Skeletal muscle satellite cell (primary cell): Measurements from ENCODE around the gene LMBR1.

ENCODE experiments used
- H3K27me3 ChIP-seq: 2 replicates; pipeline ENCODE4 v1.7.0; 2013; ENCODE audit warnings: low read length; ENCODE audit not compliant: control insufficient read depth, insufficient read depth
- H3K36me3 ChIP-seq: 2 replicates; pipeline ENCODE4 v1.7.0; 2013; ENCODE audit warnings: mild to moderate bottlenecking, control low read depth, low read length; ENCODE audit not compliant: insufficient read depth
- H3K4me1 ChIP-seq: 2 replicates; pipeline ENCODE4 v1.7.0; 2013; ENCODE audit warnings: low read length; ENCODE audit not compliant: control insufficient read depth, insufficient read depth
- H3K4me2 ChIP-seq: 2 replicates; pipeline ENCODE4 v1.7.0; 2013; ENCODE audit warnings: mild to moderate bottlenecking, low read length
- H3K4me3 ChIP-seq: 2 replicates; pipeline ENCODE4 v1.7.0; 2013; ENCODE audit warnings: low read length
- H3K9ac ChIP-seq: 2 replicates; pipeline ENCODE4 v1.7.0; 2013; ENCODE audit warnings: mild to moderate bottlenecking, low read depth, low read length, moderate library complexity
- H3K9me3 ChIP-seq: replicated peaks from 2 replicates; pipeline ENCODE4 v1.7.0; 2013; ENCODE audit warnings: mild to moderate bottlenecking, control low read depth, low read length

Gene LMBR1

DNA sequence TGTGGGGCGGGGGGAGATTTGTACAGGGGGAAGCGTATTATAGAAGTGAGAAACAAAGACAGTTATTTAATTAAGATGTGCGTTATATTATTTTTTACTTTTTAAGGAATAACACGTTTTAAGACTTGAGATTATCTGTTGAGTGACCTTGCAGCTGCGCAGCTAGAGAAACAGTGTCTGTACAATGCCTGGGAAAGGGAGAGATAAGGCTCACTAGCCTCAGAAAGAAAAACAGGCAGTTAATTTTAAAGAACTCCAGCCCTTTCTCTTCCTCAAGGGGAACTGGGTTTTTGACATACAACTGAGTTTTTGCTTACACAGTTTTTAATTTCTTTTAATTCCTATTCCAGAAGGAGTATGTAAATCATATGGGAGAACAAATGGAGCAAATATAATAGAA, 50.7 kb downstream of the LMBR1 start:
- Histone ChIP-seq H3K27me3 (no peaks in the 10 kb centered on the region), H3K4me1 (peaks cover 23% of the 10 kb centered on the region), H3K9ac (no peak overlapping the region), H3K36me3 (no peaks in the 10 kb centered on the region), H3K4me2 (no peak overlapping the region), H3K9me3 (no peaks in the 10 kb centered on the region), H3K4me3 (no peak overlapping the region)

DNA sequence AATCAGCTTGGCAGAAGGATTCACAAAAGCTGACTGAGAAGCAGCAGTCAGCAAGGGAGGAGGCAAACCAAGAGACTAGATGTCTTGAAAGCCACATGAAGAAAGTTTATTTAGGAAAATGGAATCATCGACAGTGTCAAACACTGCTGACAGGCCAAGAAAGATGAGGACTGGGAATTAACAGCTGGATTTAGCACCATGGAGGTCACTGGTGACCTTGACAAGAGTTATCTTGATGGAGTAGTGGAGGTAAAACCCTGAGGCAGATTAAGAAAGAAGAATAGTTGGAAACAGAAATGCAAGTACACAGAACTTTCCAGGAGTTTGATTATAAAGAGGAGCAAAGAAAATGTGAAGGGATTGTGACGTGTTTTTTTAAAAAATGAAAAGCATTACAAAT, 51.5 kb downstream of the LMBR1 start:
- no peak overlapping the region for H3K4me3 ChIP-seq
- H3K4me1 ChIP-seq, result peaks cover 23% of the 10 kb centered on the region
- H3K9ac ChIP-seq, result no peak overlapping the region
- no peaks in the 10 kb centered on the region for H3K9me3 ChIP-seq
- H3K27me3 ChIP-seq, result no peaks in the 10 kb centered on the region
- H3K36me3 ChIP-seq, result no peaks in the 10 kb centered on the region
- no peak overlapping the region for H3K4me2 ChIP-seq

DNA sequence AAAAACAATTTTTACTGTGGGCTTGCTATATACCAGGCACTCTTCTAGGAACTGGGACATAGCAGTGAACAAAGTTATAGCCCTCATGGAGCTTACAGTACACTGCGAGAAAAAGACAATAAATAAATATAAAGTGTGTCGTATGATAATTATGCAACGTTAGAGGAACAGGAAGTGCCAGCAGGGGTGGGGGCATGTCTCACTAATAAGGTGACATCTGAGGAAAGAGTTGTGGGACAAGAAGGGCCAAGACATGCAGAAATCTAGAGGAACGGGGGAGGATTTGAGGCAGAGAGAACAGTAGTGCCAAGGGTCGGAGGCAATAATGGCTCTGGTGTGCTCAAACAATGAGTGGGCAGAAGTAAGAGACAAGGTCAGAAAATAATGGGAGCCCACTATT, 52.8 kb downstream of the LMBR1 start:
- Histone ChIP-seq H3K9me3 (no peaks in the 10 kb centered on the region), H3K4me2 (no peak overlapping the region), H3K4me1 (peaks cover 14% of the 10 kb centered on the region), H3K27me3 (no peaks in the 10 kb centered on the region), H3K9ac (no peak overlapping the region), H3K36me3 (no peaks in the 10 kb centered on the region), H3K4me3 (no peak overlapping the region)

DNA sequence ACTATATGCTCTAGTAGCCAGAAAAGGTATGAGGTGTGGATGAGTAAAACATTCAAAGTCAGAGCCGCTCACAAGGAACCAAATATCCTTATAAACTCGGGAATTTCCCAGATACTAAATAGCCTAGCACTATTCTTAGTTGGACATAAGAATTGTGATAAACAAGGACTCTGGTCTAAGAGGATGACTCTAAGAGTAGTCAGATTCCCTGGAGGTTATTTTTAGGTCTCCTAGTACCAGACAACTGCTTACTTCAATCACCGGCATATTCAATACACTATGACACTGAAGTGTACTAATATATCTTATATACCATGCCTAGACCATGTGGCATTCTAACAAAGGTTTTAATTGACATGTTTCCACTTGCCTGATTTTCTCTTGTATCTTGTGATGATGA, 56.5 kb downstream of the LMBR1 start:
- peaks cover 10% of the 10 kb centered on the region for H3K4me1 ChIP-seq
- H3K4me3 ChIP-seq, result no peak overlapping the region
- H3K4me2 ChIP-seq, result no peak overlapping the region
- H3K9ac ChIP-seq, result no peak overlapping the region
- H3K9me3 ChIP-seq, result no peaks in the 10 kb centered on the region
- H3K36me3 ChIP-seq, result peaks cover 4% of the 10 kb centered on the region
- H3K27me3 ChIP-seq, result no peaks in the 10 kb centered on the region

DNA sequence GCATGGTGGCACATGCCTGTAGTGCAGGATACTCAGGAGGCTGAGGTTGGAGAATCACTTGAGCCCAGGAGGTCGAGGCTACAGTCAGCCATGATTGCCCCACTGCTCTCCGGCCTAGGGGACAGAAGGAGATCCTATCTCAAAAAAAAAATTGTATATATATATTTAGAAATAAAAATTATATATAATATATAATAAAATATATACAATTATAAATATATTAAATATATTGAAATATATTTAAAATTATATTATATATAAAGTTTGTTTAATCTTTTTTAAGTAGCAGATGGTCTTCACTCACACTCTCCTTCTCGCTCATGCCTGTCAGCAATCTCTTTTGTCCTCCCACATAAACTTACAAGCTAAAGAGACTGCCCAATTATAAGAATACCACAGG, 58.5 kb downstream of the LMBR1 start:
- Histone ChIP-seq H3K4me1 (peaks cover under 1% of the 10 kb centered on the region), H3K4me3 (no peak overlapping the region), H3K4me2 (no peak overlapping the region), H3K9me3 (no peaks in the 10 kb centered on the region), H3K9ac (no peak overlapping the region), H3K27me3 (no peaks in the 10 kb centered on the region), H3K36me3 (peaks cover 4% of the 10 kb centered on the region)

DNA sequence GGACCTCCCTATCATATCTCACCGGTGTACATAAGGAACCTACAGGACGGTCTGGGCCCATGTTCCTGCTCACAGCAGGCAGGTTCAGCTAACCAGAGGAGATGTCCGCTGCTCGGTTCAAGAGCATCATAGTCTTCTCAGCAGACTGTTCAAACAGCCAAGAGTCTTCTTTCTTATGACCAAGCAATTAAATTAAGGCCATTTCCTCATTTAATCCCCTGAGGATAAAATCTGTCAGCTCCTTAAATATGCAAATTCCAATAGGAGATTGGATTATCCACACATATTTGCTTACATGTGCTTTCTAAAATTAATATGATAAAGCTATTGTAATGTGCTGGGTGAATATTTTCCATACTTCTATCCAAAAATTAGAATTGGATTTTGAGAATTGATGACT, 59.7 kb downstream of the LMBR1 start:
- H3K4me3 ChIP-seq, result no peak overlapping the region
- H3K4me1 ChIP-seq, result no peaks in the 10 kb centered on the region
- no peak overlapping the region for H3K9ac ChIP-seq
- no peaks in the 10 kb centered on the region for H3K27me3 ChIP-seq
- H3K36me3 ChIP-seq, result peaks cover 4% of the 10 kb centered on the region
- H3K4me2 ChIP-seq, result no peak overlapping the region
- no peaks in the 10 kb centered on the region for H3K9me3 ChIP-seq

DNA sequence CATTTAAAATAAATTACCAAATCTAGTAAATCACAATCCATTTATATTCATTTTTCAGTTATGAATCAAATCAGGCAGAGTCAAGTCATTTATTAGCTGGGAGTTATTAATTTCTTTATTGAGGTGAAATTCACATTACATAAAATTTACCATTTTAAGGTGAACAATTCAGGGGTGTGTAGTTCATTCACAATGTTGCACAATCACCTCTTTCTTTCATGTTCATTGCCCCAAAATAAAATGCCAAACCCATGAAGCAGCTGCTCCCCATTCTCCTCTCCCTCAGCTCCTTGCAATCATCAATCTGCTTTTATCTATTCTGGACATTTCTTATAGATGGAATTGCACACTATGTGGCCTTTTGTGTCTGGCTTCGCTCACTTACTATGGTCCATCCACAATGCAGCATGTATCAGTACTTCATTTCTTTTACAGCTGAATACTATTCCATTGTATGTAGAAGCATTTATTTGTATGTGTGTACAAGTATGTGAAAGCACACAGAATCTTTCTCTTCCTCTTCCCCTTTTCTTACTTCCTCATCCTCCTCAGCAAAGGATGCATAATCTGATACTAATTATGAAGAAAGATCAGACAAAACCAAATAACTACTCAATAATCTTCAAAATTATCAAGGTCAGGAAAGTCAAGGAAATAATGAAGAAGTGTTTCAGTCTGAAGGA, 60.6 kb downstream of the LMBR1 start:
- Histone ChIP-seq H3K36me3 (peaks cover 4% of the 10 kb centered on the region), H3K4me1 (no peaks in the 10 kb centered on the region), H3K4me2 (no peak overlapping the region), H3K27me3 (no peaks in the 10 kb centered on the region), H3K9ac (no peak overlapping the region), H3K9me3 (no peaks in the 10 kb centered on the region), H3K4me3 (no peak overlapping the region)

DNA sequence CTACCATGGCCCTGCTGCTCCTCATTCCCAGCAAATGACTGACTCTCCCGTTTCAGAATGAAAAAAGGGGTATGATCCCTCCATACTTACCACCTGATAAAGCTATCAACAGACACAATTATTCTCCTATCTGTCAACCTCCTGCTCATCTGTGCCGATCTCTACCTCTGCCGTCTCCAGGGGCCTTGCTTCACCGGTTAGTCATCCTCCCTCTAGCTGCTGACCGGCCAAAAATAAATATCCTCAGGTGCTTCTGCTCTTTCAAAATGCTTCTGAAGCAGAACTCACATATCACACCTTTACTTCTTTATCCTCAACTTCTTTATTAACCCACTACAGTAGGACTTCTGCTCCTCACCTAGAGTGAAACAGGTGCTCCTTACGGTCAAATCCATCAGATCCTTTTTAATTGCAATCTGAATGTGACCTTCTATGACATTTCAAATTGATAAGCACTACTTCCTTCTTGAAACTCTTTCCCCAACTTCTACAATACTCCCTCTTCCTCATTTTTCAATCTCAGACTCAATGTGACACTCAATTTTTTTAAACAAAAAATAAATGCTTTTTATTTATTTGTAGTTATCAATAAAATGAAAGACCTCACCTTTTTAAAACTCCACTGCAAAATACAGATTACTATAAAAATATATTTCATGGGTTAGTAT, 63.2 kb downstream of the LMBR1 start:
- Histone ChIP-seq H3K9ac (no peak overlapping the region), H3K27me3 (no peaks in the 10 kb centered on the region), H3K4me2 (no peak overlapping the region), H3K4me3 (no peak overlapping the region), H3K4me1 (no peaks in the 10 kb centered on the region), H3K9me3 (no peaks in the 10 kb centered on the region), H3K36me3 (peaks cover 4% of the 10 kb centered on the region)

DNA sequence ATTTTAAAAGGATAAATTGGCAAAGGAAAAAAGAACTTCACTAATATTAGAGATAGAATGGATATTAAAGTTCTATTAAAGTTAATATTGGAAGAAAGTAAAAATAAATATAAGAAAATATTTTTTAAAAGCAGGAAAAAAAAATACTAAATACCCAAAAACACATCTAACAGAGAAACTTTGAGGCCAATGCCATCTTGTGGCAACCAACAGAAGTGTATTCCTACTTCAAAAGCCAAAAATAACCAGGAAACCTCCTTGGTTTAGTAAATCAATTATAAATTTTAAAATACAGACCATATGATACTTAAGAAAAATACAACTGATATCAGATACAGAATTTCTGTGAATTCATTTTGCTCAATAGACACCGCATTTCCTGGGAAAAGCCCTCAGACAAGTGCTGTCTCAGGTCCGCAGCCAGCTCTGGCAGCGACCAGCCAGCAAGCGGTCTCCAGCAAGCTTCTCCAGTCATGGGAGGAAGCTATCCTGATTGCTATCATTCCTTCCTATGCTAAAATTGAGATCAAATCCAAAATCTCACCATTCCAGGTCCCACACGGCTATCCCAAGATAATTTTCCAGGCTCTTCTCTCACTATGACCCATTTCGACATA, 65.3 kb downstream of the LMBR1 start:
- no peak overlapping the region for H3K4me2 ChIP-seq
- no peak overlapping the region for H3K9ac ChIP-seq
- H3K27me3 ChIP-seq, result no peaks in the 10 kb centered on the region
- no peaks in the 10 kb centered on the region for H3K36me3 ChIP-seq
- no peaks in the 10 kb centered on the region for H3K4me1 ChIP-seq
- H3K9me3 ChIP-seq, result no peaks in the 10 kb centered on the region
- no peak overlapping the region for H3K4me3 ChIP-seq

DNA sequence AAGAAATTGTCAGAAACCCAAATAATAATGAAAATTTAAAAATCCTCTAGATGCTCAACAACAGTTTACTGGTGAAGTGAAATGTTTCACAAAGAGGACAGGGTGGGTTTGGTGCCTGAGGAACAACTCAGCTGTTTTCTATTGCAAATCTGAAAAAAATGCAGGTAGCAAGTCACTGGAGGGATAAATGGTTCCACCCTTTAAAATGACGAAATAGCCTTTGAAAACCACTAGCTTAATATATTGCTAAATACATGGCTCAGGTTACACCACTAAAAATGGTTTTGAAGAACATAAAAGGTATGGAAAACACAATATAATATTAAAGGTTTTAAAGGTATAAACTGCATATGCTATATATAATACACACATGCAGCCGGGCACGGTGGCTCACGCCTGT, 69.5 kb downstream of the LMBR1 start:
- Histone ChIP-seq H3K9me3 (no peaks in the 10 kb centered on the region), H3K36me3 (no peaks in the 10 kb centered on the region), H3K4me2 (no peak overlapping the region), H3K4me1 (no peaks in the 10 kb centered on the region), H3K27me3 (no peaks in the 10 kb centered on the region), H3K4me3 (no peak overlapping the region), H3K9ac (no peak overlapping the region)

DNA sequence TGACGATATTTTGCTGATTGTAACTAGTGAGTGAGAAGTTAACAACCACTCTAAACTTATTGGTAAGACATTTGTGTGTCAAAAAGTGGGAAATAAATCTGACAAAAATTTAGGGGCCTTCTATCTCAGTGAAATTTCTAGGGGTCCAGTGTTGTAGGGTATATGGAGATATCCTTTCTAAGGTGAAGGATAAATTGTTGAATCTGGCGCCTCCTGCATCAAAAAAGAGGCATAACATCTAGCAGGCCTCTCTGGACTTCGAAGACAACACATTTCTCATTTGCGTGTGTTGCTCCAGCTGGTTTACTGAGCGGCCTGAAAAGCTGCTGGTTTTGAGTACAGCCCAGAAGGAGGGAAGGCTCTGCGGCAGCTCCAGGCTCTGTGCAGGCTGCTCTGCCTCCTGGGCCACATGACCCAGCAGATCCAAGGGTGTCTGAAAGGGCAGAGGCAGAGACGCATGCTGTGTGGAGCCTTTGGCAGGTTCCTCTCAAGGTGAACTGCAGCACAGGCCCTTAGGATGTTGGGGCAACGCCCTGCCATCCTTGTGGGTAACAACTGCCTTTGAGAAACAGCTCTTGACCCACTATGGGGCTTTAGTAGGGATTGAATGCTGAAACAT, 72.4 kb downstream of the LMBR1 start:
- no peak overlapping the region for H3K4me2 ChIP-seq
- H3K27me3 ChIP-seq, result no peaks in the 10 kb centered on the region
- H3K4me3 ChIP-seq, result no peak overlapping the region
- H3K9me3 ChIP-seq, result no peaks in the 10 kb centered on the region
- no peaks in the 10 kb centered on the region for H3K36me3 ChIP-seq
- no peaks in the 10 kb centered on the region for H3K4me1 ChIP-seq
- no peak overlapping the region for H3K9ac ChIP-seq
